HG02943 (cell line): ENCODE measurements around the gene OOSP2.
"Not testable (repeated sequence)": the region's sequence is repeated elsewhere in the genome, so short reads cannot be mapped to it uniquely, and the experiment has no call there.

Experiments
- ATAC-seq: cut with Tn5 transposase; IDR thresholded peaks from one replicate; pipeline ENCODE4 v1.9.1; 2021; ENCODE audit warnings: mild to moderate bottlenecking, low read depth, moderate library complexity; ENCODE audit not compliant: unreplicated experiment

The OOSP2 gene

GRCh38 chr11:60040109-60040508 is at the start of gene OOSP2:
Gene OOSP2 (plus strand): TSS chr11:60040409. CDS start chr11:60040460, 51 bp downstream.
- ATAC-seq: no peak

- no peak for ATAC-seq
Measured at GRCh38 chr11:59990421-59990820, 49.8 kb upstream of the OOSP2 start.

- ATAC-seq: no peak
Measured at GRCh38 chr11:59992425-59992824, 47.8 kb upstream of the OOSP2 start.

- ATAC-seq: no peak
Measured at GRCh38 chr11:59997800-59998199, 42.4 kb upstream of the OOSP2 start.

- ATAC-seq: no peak
Measured at GRCh38 chr11:59999691-60000090, 40.5 kb upstream of the OOSP2 start.

GRCh38 chr11:60003729-60004128 is 36.5 kb upstream of the OOSP2 start:
- ATAC-seq: no peak

GRCh38 chr11:60005360-60005759 is 34.8 kb upstream of the OOSP2 start:
- ATAC-seq: no peak

GRCh38 chr11:60016881-60017280 is 23.3 kb upstream of the OOSP2 start, which contains the start of gene OOSP4B:
Gene OOSP4B (plus strand): TSS chr11:60017181.
- no peak for ATAC-seq

- ATAC-seq: no peak
Measured at GRCh38 chr11:60018058-60018457, 22.2 kb upstream of the OOSP2 start.

GRCh38 chr11:60020376-60020775 is 19.8 kb upstream of the OOSP2 start:
- ATAC-seq: not testable (repeated sequence)

- no peak for ATAC-seq
Measured at GRCh38 chr11:60029015-60029632, 11.1 kb upstream of the OOSP2 start.

- ATAC-seq: not testable (repeated sequence)
Measured at GRCh38 chr11:60050422-60050821, 10.2 kb downstream of the OOSP2 start.

GRCh38 chr11:60050839-60051238 is 10.6 kb downstream of the OOSP2 start:
- ATAC-seq: not testable (repeated sequence)

GRCh38 chr11:60056349-60056969 is 16.2 kb downstream of the OOSP2 start, which contains the start of gene MS4A3:
Gene MS4A3 (plus strand): TSS chr11:60056665. CDS start chr11:60061161, 4,496 bp downstream.
- ATAC-seq: no peak

GRCh38 chr11:60059052-60059451 is 18.8 kb downstream of the OOSP2 start:
- no peak for ATAC-seq

GRCh38 chr11:60059521-60060240 is 19.5 kb downstream of the OOSP2 start:
- no peak for ATAC-seq

- ATAC-seq: no peak
Measured at GRCh38 chr11:60064111-60064510, 23.9 kb downstream of the OOSP2 start.

GRCh38 chr11:60065801-60066200 is 25.6 kb downstream of the OOSP2 start:
- ATAC-seq: no peak

- ATAC-seq: no peak
Measured at GRCh38 chr11:60069450-60069849, 29.2 kb downstream of the OOSP2 start.

GRCh38 chr11:60071644-60072043 is 31.4 kb downstream of the OOSP2 start:
- ATAC-seq: not testable (repeated sequence)

- ATAC-seq: no peak
Measured at GRCh38 chr11:60077216-60077817, 37.1 kb downstream of the OOSP2 start.
